Measurements from ENCODE around the gene FHOD3.
A peak's percentile ranks its signal among the peaks of the same experiment; 100 is the strongest.

The FHOD3 gene

DNA sequence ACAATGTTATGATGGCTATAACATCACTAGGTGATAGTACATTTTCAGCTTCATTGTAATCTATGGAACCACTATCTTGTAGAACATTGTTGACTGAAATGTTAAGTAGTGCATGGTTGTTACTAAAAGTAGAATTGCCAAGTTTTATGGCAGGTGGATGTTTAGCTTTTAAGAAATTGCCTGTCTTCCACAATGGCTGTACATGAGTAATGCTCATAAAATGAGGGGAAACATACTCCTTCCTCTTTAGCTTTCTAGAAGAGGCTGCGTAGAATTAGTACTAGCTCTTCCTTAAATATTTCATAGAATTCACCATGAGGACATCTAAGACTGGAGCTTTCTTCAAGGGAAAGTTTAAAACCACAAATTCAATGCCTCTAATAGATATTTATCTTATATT is 370.3 kb downstream of the FHOD3 start:
- DNase-seq (ENCODE audit: low read depth): no peak

DNA sequence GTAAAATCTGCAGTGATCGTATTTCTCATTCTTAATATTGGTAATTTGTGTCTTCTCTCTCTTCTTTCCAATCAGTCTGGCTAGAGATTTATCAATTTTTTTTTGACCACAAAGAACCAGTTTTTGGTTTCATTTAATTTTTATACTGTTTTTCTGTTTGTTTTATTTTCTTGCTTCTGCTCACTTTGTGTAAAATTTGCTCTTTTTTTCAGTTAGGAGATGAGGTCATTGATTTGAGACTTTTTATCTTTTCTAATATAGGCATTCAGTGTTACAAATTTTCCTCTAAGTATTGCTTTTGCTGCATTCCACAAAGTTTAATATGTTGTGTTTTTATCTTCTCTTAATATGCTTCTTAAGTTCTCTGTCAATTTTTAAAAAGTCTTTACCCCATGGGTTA is 370.8 kb downstream of the FHOD3 start:
- DNase-seq (ENCODE audit: low read depth): no peak

DNA sequence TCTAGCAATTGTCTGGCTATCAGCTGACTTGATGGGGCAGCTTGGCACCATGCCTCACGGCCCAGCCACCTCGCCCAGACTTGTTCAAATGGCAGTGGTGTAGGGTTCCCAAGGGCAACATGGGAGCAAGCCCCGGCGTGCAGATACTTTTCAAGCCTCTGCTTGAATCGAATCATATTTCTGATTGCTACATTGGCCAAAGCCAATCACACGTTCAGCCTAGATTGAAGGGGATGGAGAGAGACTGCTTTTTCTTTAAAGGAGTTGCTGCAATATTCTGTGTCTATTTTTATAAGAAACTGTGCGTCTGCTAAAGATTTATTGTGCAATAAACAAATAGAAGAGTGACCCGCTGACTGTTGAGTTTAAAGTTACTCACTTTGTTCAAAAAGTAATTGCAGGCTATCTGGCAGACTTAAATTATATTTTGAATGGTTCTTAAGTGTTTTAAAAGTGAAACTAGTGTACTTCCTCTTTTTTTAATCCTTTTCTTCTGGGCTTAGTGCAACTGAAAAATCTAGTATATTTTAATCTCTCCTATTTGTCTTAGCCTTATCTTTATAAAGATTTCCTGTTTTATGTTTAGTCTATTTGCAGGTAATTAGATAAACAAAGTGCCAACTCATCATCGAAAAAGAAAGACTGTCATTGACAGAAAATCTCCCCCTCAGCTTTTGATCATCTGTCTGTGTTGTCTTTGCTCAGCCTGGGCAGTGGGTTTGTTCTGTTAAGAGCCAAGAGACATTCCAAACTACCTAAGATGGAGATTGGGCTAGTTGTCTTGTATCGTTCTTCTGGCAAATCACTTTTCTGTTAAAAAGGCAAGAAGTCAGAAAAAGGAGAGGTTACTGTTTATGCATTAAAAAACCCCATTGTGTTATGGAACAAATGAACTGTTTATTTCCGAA is 375.2 kb downstream of the FHOD3 start:
- no peak for DNase-seq (ENCODE audit: low read depth)

DNA sequence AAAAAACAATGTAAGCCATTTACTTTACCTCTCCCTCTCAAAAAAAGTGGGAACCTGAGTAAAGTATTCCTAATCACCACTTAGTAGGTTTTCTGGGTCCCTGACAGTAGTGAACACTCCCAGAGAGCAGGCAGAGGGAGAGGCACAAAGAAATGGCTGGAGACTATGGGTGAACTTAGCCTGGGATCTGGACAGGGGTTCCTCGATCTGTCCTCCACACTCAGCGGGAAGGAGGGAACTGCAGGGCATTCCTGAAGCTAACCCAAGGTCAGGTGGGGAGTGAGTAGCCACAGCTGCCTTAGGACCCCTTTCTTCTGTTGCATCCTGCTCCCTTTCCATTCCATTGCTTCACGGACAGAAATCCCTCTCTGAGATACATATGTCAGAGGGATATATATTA is 375.9 kb downstream of the FHOD3 start:
- DNase-seq (ENCODE audit: low read depth): no peak

DNA sequence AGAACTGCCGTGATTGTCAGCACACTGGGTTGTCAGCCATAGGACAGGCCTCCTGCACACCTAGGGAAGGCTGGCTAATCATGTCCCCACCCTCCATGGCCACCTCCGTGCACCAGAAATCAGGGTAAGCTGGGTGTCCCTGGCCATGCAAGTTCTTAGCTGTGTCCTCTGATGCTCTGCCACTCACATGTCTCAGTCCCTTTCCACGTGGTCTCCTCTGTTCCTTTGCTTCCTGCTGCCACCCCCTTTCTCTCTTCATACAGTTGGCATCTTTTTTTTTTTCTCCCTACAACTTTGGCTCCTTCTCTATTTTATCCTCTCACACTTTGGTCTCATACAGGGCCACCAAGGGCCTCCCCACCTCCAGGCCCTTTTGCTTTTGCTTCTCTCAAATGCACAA is 377.6 kb downstream of the FHOD3 start:
- DNase-seq (ENCODE audit: low read depth): no peak

DNA sequence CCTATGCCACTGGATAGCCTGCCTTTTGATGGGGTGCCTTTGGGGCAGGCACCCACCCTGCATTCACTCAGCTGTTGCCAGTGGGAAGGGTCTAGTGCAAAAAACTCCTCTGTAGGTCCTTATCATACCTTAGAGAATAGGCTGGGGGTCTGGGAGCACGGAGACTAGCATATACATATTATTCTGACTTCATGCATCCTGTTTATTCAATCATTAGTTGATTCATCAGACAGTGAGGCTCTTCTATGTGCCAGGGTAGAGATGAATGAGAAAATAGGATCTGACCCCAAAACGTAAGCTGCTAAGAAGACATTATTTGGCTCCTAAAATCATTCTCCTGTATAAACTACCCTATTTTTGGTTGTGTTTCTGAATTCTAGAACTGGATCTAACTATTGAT is 378.0 kb downstream of the FHOD3 start:
- no peak for DNase-seq (ENCODE audit: low read depth)

DNA sequence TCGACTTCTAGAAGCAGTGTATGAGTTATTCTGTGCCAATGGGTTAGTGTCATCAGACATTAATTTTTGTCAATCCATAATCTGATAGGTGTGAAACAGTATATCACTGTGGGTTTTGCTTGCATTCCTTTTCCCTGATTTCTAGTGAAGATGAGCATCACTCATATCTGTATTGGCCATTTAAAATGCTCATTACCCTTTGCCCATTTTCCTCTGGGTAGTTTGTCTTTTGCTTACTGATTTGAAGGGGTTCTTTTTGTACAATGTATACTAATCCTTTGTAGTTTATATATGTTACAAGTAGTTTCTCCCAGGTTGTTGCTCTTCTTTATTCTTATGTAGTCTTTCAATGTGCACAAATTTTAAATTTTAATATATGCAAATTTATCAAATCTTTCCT is 379.1 kb downstream of the FHOD3 start:
- DNase-seq (ENCODE audit: low read depth): no peak

DNA sequence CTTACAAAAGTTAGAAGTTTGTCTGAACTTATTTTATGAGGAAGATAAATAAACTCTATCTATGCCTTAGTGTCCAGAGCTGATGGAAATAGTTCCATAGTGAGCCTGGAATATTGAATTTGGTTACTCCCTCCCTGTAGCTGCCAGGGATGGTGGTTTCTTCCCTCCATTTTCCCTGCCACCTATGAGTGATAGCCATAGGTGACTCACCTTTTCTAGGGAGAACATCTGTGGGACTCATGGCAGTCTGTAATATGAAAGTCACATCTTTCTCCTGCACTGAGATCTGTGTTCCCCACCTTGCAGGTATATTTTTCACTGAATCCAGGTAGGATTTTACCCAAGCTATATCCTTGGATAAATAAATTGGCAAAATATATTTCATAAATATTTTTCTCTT is 382.5 kb downstream of the FHOD3 start:
- DNase-seq (ENCODE audit: low read depth): no peak

DNA sequence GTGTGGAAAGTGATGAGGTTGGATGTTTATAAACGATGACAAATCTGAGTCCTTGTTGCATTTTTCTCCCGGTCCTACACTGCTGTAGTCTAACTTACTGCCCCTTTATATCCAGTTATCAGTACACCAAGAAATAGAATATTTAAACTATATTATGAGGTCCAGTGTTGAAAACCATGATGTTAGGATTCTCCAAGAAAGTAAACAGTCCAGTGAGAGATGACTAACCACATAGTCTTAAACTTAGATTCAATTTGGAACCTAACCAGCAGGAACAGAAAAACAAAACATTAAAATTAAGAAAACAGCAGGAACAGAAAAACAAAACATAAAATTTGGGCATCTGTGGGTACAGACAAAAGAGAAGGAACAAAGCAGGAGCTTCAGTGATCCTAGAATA is 388.1 kb downstream of the FHOD3 start:
- DNase-seq (ENCODE audit: low read depth): no peak

DNA sequence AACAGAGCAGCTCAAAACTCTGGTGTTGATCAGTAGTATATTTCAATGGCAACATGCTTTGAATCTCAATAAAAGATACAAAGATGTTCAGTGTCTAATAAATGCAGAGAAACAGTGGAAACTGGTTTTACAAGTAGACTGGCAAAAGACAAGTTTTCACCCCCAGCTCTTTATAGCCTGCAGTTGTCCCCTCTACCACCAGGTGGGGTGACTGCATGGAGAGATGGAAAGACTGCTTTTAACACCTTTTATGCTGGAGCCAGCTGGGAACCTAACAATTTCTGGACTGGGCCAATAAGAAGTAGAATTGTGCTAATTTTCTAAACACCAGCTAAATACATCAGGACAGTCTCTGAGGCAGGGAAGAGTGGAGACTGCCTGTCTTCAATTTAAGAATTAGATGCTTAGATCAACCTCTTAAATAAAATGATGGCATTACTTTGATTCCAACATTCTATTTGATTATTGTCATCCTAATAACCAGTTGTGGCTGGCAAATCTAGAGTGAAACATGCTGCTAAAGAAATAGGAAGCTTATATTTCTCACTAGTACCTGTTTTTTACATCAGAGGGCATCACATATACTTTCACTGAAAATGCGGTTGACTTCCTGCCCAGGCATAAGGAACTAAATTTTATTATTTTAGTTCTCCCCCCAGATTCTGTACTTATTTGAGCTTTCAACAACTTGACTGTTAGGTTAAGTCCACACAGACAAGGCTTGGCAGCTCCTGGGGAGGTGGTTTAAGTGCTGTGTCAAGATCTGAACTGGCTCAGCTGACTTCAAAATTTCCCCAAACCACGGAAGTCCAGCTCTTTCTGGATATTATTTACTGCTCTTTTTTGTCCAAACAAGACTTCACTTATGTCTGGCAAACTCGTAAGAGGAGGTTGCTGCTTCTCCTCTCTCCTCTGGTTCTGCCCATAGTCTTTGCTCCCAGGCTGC is 390.8 kb downstream of the FHOD3 start:
- DNase-seq (ENCODE audit: low read depth): peak; percentile 9

DNA sequence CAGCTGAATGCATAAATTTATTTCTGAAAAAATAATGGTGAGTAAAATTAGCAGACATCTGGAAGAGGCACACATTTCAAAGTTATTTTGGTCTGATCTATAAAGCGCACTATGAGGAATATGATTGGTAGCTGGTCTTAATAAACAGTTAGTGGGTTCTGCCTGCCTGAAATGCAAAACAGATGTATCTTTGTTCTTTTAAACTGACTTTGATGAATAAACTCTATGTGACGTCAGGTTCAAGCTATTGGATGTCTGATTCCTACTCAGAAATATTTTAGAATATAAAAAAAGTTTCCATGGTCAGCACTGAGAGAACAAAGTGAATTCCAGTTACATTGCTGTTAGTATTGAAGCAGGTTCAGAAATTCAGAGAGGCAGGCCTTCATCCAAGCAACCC is 394.9 kb downstream of the FHOD3 start:
- DNase-seq (ENCODE audit: low read depth): no peak

DNA sequence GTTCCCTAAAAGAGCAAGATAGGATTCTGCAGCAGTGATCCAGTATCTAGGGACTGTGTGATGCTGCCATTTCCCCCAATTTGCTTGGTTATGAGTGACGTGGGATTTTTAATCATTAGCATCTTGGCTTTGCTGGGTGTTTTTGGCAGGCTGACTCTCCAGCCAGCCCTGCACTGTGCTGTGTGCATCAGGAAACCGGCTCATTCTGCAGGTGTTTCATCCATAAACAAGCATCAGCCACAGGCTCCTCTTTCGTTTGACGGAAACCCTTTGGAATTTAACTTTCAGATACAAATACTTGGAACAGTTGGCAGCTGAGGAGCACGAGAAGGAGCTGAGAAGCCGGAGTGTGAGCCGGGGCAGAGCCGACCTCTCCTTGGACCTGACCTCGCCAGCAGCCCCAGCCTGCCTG is 395.4 kb downstream of the FHOD3 start:
- DNase-seq (ENCODE audit: low read depth): no peak

DNA sequence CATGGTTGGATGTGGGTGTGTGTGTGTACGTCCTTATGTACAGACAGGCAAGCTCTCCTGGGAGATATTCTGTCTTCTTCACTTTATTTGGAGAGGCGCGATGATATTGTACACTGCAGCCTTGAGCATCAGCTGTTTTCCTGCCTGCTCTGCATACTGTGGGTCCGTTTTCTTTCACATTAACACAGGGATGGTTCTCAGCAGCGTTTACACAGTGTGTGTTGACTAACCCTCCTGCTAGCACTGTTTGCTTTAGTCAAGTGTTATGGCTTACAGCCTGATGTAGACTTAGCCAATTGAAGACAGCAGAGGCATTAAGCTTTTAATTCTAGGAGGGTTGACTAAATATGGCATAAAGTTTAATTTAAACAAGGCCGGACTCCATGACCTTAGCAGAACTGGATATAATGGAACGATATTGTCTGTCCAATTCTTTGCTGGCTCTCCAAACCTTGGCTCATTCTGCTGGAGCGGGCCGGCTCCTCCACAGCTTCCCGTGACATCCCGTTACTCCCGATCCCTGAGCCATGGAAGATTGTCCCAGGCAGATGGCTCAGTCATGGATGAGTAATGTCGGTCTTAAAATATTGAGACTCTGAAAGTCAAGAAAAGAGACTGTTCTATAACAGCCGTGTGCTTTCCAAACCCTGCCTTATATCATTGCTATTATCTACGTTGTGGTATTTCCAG is 396.6 kb downstream of the FHOD3 start:
- DNase-seq (ENCODE audit: low read depth): no peak

DNA sequence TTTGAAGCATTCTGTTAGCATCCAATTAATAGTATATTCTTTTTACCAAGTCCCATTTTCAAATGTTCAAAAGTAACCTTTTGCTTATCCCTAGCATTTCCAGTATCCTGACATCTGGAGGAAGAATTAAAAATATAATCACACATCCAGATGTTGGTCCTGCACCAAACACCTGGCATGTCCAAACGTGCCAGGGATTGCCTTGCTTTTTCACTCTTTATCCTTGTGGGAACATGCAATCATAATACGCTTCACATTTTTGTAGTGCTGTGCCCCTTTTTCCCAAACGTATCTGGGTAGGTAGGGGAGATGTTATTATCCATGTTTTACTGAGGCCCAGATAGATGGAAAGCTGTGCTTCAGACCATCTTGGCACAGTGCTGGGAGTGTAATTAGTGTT is 398.3 kb downstream of the FHOD3 start:
- no peak for DNase-seq (ENCODE audit: low read depth)

DNA sequence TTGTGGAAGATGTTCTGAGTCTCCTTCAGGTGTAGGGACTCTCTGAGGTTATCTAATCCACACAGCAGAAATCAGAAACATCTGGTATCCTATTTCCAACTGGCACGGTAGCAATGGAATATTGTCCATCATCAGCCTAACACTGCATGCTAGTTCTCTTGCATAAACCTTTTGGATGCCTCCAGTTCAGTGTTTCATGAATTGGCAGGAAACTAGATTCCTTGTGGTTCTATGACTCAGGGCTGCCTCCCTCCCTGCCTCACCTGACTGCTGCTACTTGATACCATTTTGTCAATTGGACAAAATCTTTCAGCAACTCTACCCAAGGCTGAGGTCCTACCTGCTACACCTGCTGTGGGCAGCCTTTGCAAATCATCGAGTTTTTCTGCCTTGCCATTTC is 400.4 kb downstream of the FHOD3 start:
- no peak for DNase-seq (ENCODE audit: low read depth)

DNA sequence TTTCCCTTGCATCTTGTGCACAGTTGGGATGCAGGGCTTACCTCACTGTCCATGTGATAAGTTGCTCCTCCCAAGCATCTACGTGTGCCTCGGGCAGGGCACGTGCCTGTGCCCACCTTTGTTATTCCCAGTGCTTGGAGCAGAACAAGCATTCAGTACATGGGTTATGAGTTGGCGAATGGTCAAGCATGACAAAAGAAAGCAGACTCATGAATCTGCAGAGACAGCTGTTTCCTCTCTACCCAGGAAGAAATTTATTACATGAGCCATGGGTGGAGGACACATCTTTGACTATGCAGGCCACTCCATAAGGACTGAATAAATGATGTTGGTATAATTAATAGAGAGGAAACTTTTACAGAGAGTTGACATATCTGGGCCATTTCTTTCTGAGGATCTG is 403.4 kb downstream of the FHOD3 start:
- DNase-seq (ENCODE audit: low read depth): no peak

DNA sequence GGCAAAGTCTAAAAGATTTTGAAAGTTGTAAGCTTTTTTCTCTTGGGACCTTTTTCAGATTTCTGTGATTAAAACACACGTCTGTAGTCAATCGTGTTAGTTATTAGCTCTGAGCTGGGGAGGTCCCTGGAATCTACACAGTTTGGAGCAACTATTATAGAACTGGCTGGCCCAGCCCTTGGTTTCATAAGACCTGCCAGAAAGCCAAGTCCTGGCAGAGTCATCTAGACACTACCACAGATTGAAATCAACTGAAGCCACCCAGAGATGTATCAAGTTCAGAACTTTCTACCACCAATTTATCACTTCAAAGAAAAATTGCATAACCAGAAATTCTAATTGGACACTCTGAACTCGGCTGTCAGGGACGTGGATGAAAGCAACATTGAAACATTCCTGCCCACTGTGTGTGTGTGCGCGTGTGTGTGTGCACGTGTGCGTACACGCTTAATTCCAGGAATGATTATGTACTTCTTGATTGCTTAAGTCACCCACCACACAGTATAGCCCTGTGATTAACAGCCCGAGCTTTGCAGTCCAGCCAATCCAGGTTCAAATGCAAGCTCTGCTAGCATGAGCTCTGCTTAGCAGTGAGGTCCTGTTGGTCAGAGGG is 405.0 kb downstream of the FHOD3 start:
- no peak for DNase-seq (ENCODE audit: low read depth)

DNA sequence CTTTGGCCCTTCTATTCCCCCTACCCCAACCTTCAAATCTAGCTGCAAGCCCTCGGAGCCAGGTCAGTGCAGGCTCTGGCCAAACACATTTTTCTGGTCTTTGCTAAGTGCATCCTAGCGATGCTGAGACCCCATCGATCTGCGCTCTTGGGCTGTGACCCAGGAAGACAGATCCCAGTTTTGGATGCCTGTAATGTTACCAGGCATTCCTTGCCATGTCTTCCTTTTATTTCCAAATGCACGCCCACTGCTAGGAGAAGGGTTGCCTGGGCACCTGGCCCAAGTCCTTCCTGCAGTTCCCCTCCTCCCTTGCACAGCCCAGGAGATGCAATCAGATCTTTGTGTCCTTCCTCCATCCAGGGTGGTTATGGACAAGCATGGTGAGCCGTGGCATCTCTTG is 406.6 kb downstream of the FHOD3 start:
- DNase-seq (ENCODE audit: low read depth): no peak

DNA sequence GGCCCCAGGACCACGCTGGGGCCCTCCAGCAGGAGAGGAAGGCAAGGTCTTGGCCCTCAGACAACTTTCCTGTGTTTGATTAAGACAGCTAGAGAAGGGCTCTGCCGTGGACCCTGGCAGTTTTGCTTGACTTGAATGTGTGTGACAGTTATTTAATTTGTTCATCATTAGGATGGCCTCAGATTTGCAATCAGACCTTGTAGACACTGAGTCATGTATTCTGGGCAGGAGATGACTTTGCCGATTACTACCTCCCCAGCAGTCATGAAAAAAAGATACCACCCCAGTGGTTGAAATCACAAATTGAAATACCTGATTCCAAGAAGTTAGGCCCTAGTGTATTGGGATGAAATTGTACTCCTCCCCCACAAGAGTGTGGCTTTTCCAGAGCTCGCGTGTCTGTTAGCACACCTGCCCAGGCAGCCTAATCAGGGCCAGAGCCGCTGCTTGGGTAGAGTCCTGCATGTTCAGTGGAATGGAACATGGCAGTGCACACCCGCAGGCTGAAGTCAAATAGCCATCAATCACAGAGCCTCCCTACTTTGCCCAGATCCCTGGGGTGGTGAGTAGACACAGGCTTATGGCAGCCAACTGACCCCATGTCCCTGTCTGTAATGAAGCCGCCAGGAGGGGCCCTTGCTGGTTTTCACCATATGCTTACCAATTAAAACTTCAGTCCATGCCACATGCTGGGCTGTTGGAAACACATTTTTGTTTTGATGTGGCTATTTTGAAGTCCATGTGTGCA is 408.8 kb downstream of the FHOD3 start:
- no peak for DNase-seq (ENCODE audit: low read depth)

DNA sequence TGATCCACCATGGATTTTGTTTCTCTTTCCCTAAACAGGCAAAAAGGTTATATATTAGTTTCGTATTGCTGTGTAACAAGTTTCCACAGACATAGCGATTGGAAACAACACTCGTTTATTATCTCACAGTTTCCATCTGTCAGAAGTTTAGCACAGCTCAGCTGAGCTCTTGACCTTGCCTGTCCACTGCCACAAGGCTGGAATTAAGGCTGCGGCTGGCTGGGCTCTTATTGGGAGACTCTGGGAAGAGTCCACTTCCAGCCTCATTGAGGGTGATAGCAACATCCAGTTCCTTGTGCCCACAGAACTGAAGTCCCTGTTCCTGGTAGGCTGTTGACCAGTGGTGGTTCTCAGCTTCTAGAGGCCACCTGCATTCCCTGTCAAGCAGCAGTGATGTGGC is 410.9 kb downstream of the FHOD3 start:
- DNase-seq (ENCODE audit: low read depth): no peak

DNA sequence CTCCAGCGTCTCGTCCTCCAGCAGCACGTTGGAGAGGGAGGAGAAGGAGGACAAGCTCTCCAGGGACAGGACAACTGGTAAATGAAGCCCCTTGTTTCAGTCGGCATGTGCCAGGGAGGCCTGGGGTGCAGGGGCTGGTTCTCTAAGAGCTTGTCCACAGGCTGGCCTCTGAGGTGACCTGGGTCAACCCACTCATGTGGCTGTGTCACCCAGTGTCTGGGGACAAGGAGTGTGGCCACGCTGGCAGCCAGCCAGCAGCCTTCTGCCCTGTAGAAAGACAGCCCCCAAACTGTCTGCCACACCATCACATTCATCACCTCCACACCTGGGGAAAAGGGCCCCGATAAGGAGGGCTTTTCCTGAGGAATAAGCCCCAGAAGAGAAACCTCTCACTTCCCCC is 411.8 kb downstream of the FHOD3 start:
- DNase-seq (ENCODE audit: low read depth): no peak
